Gastroesophageal sphincter (tissue), 4 donors: ENCODE results near the gene SGIP1. TPM values are rescaled to one million over a fixed set of nuclear protein-coding genes. Genes with fewer than 3 reads are reported as not detected.

Source experiments
- ATAC-seq: fragments of 150-250 bp; one replicate; pipeline ENCODE4 v1.9.1; 2016; ENCODE audit warnings: mild to moderate bottlenecking, moderate library complexity
- H3K27ac ChIP-seq, 4 donors: fragments of 200-600 bp; sonication (generic) in 3 of 4; 1 replicate in 3 of 4; 2 replicates in 1 of 4; pipeline ENCODE4 v1.5.1; 2016 to 2019
- H3K27me3 ChIP-seq: fragments of 200-600 bp; sonication (generic); one replicate; pipeline ENCODE4 v1.5.1; 2019
- H3K36me3 ChIP-seq, 2 donors: fragments of 200-600 bp; sonication (generic); one replicate each; pipeline ENCODE4 v1.5.1; 2019; ENCODE audit warnings: control low read depth in 1 of 2
- H3K4me1 ChIP-seq, 3 donors: fragments of 200-600 bp; sonication (generic); 1 replicate in 2 of 3; 2 replicates in 1 of 3; pipeline ENCODE4 v1.5.1; 2016 to 2019; ENCODE audit warnings: control low read depth in 2 of 3
- H3K4me3 ChIP-seq, 2 donors: fragments of 200-600 bp; sonication (generic); one replicate each; pipeline ENCODE4 v1.5.1; 2019; ENCODE audit warnings: mild to moderate bottlenecking in 1 of 2, moderate library complexity in 1 of 2
- H3K9me3 ChIP-seq, 3 donors: fragments of 200-600 bp; sonication (generic); one replicate each; pipeline ENCODE4 v1.5.1; 2017 to 2019; ENCODE audit warnings: control low read depth in 2 of 3
- EP300 ChIP-seq: sonication (generic); formaldehyde crosslinking; IDR thresholded peaks from one replicate; pipeline ENCODE4 v1.6.1; 2017; ENCODE audit warnings: antibody characterized with exemption, mild to moderate bottlenecking
- POLR2A ChIP-seq, 2 donors: fragments of 450-650 bp; IDR thresholded peaks; one replicate each; pipeline ENCODE4 v1.6.1; 2017; ENCODE audit warnings: antibody characterized with exemption in 2 of 2, mild to moderate bottlenecking in 2 of 2, moderate library complexity in 1 of 2
- POLR2AphosphoS5 ChIP-seq: sonication (generic); formaldehyde crosslinking; IDR thresholded peaks from one replicate; pipeline ENCODE4 v1.6.1; 2017; ENCODE audit warnings: antibody characterized with exemption
- WGBS, 2 donors: methylation state at CpG; one replicate each; pipeline ENCODE4 v1.1.5; 2018; ENCODE audit warnings: low coverage in 1 of 2; 5-methylcytosine and 5-hydroxymethylcytosine counted together
- total RNA-seq, 4 donors: library from RNA; depleted of rRNA; stranded (reverse); fragments of >200 nt; gene quantifications; one replicate each; pipeline ENCODE4 v1.1.0, GENCODE V29; 2016
- TF ChIP-seq, protein P1 (sequence below), 4 experiments: fragments of 200-600 bp in 2 of 4; fragments of 450-650 bp in 2 of 4; sonication (generic) in 1 of 4; IDR thresholded peaks; one replicate each; pipeline ENCODE4 v1.5.1; 2017 to 2019; ENCODE audit warnings: antibody characterized with exemption in 4 of 4, mild to moderate bottlenecking in 2 of 4, moderate library complexity in 2 of 4

The SGIP1 gene
- total RNA-seq, 4 donors from 2014 or later = 6.5 to 14.0 (median 10.7) TPM

DNA sequence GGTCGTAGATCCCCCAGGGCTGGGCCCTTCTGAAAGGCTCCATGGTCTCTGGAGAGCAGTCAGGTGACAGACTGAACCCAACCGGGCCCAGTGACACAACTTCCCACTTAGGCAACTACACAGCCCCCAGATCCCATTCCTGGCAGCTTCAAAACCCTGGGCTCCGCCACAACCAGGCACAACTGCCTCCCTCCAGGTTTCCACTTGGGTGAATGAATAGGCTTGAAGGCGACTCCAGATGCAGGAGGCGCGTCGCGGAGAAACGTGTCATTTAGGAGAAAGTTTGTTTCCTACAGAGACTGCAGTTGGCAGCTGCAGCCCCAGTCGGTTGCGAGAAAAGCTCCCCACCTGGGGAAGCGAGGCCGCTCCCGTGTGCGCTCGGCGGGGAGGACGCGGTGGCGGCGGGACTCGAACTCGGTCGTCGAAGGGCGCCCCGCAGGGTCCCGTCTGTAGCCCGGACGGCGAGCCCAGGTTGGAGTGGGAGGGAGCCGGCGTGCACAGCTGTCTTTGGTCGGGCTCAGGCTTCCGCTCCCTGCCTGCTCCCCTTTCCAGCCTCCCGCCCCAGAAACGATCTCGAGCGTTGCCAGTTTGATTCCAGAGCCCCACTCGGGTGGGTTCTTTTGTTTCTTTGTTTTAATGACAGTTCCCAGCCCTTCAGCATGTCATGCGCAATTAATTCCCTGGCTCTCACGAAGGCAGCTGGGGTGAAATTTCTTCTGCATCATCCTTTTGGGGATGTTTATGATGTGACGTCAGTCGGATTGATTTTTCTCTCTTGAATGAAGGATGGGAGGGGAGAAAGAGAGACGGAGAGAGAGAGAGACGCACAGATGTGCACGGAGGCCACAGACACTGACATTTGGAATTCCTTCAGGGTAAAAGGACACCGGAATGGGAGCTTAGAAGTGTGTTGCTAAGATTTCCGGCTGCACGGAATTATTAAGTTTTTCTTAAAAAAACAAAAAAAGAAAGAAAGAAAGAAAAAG is 862 bp upstream of the SGIP1 start:
- H3K4me3 ChIP-seq = peak overlapping the region; percentile 42 to 57
- peak; percentile 40 for ATAC-seq
- H3K36me3 ChIP-seq = no peaks in the 10 kb centered on the region
- peaks cover 0 to 38% (median 5%) of the 10 kb centered on the region in 3 donors for H3K4me1 ChIP-seq
- no peaks in the 10 kb centered on the region for H3K27me3 ChIP-seq
- H3K27ac ChIP-seq = peak overlapping the region; percentile 39 to 85 (median 76)
- WGBS, 2 donors = 0 to 3% methylated on average over 15 to 31 of the region's 50 CpGs
- H3K9me3 ChIP-seq = no peaks in the 10 kb centered on the region
- TF ChIP-seq POLR2A (IDR thresholded peaks at IDR 0.05) (no peak), POLR2AphosphoS5 (no peak), EP300 (no peak)
- TF ChIP-seq, protein P1, sequence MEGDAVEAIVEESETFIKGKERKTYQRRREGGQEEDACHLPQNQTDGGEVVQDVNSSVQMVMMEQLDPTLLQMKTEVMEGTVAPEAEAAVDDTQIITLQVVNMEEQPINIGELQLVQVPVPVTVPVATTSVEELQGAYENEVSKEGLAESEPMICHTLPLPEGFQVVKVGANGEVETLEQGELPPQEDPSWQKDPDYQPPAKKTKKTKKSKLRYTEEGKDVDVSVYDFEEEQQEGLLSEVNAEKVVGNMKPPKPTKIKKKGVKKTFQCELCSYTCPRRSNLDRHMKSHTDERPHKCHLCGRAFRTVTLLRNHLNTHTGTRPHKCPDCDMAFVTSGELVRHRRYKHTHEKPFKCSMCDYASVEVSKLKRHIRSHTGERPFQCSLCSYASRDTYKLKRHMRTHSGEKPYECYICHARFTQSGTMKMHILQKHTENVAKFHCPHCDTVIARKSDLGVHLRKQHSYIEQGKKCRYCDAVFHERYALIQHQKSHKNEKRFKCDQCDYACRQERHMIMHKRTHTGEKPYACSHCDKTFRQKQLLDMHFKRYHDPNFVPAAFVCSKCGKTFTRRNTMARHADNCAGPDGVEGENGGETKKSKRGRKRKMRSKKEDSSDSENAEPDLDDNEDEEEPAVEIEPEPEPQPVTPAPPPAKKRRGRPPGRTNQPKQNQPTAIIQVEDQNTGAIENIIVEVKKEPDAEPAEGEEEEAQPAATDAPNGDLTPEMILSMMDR (IDR thresholded peaks at IDR 0.05) = no peak

DNA sequence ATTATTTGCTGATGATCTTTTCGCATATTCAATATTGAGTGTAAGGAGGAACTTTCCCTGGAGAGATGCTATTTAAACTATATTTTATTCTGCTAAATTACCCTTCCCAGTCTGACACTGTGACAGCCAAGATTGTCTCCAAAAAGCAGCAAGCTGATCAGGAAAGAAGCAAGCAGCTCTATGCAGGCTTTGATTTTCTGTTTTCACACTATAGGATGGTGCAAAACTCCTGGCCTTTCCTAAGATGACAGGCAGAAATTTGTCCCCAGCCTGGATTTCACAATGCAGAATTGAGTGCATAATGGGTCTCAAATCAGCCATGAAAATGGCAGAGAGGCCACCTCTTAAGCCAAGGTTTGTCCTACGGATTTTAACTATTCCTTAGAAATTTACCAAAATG is 1.1 kb downstream of the SGIP1 start:
- Histone ChIP-seq H3K4me3 (peak overlapping the region in 1 of 2 donors; percentile 57), H3K27ac (peak overlapping the region in 3 of 4 donors; percentile 63 to 85 (median 79)), H3K4me1 (peaks cover 0 to 38% (median 5%) of the 10 kb centered on the region in 3 donors), H3K9me3 (no peaks in the 10 kb centered on the region), H3K36me3 (no peaks in the 10 kb centered on the region), H3K27me3 (no peaks in the 10 kb centered on the region)
- no peak for ATAC-seq
- 65 to 73% methylated on average over 2 of the region's 2 CpGs for WGBS, 2 donors
- TF ChIP-seq POLR2A (IDR thresholded peaks at IDR 0.05) (no peak), POLR2AphosphoS5 (no peak), EP300 (no peak)
- TF ChIP-seq, protein P1 (IDR thresholded peaks at IDR 0.05) = no peak

DNA sequence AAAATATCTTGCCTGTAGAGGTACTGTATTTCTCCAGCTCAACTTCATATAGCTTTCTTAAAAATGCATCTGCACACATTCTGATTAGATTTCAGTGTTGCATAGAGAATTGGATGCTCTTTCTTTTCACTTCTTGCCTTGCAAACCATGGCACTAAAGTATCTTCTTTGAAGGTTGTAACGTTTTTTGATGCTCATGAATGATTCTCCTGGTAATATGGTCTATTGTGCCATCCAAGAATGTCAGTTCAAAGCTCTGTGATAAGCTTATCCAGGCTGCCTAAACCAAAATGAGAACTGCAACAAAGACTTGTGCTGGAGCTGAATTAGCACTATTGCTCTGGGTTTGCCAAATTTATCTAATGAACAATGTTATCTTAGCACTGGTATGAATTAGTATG is 1.9 kb downstream of the SGIP1 start:
- WGBS, 2 donors = 20 to 50% methylated on average over 1 of the region's 1 CpG
- TF ChIP-seq POLR2AphosphoS5 (no peak), POLR2A (IDR thresholded peaks at IDR 0.05) (no peak), EP300 (no peak)
- TF ChIP-seq, protein P1 (IDR thresholded peaks at IDR 0.05) = no peak

DNA sequence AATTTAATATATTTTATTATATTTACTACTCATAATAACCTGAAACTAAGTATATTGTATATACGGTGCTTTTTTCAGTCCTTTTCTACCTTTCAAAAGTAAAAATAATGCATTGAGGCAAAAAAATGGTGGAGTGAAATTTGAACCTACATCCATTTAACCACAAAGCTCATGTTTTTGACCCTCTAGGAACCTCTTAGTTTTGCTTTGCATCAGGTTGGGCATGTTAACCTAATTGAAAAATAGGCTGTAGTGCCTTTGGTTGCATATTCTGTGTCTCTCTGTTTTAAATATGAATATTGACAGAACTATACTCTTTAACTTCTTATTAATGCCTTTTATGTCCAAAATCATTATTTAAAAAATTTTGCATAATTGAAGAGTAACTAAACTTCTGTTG is 3.8 kb downstream of the SGIP1 start:
- no peak for ATAC-seq
- no peaks in the 10 kb centered on the region for H3K9me3 ChIP-seq
- WGBS, 2 donors = 41 to 100% methylated on average over 1 of the region's 1 CpG
- no peaks in the 10 kb centered on the region for H3K27me3 ChIP-seq
- no peaks in the 10 kb centered on the region for H3K36me3 ChIP-seq
- TF ChIP-seq POLR2AphosphoS5 = no peak
- no peak for TF ChIP-seq EP300
- TF ChIP-seq, protein P1 (IDR thresholded peaks at IDR 0.05) = no peak
- no peak overlapping the region for H3K27ac ChIP-seq
- H3K4me3 ChIP-seq = no peak overlapping the region
- peaks cover 0 to 47% (median 4%) of the 10 kb centered on the region in 3 donors for H3K4me1 ChIP-seq

More for the DNA sequence above, 1.9 kb downstream of the SGIP1 start:
- Histone ChIP-seq H3K4me1 (peaks cover 0 to 45% (median 5%) of the 10 kb centered on the region in 3 donors), H3K36me3 (no peaks in the 10 kb centered on the region), H3K27ac (peak overlapping the region in 2 of 4 donors; percentile 63 to 79), H3K4me3 (no peak overlapping the region), H3K9me3 (no peaks in the 10 kb centered on the region), H3K27me3 (no peaks in the 10 kb centered on the region)
- ATAC-seq = no peak
